Type B pancreatic cell (in vitro differentiated cells): ENCODE results near the gene TARS2. TPM values are rescaled to one million over a fixed set of nuclear protein-coding genes. Genes with fewer than 3 reads are reported as not detected.

Experiments used
- DNase-seq: peaks from one replicate; pipeline ENCODE4 v3.0.0; 2021; ENCODE audit warnings: mixed read lengths; ENCODE audit not compliant: unreplicated experiment; ENCODE audit errors: extremely low spot score
- H3K27ac Mint-ChIP-seq: 2 replicates; pipeline ENCODE4 v1.8.0; 2021; ENCODE audit warnings: mild to moderate bottlenecking, mixed read lengths
- H3K27me3 Mint-ChIP-seq: 2 replicates; pipeline ENCODE4 v1.8.0; 2021; ENCODE audit warnings: mixed read lengths
- H3K36me3 Mint-ChIP-seq: 2 replicates; pipeline ENCODE4 v1.8.0; 2021; ENCODE audit warnings: mixed read lengths
- H3K4me1 Mint-ChIP-seq: one replicate; pipeline ENCODE4 v1.8.0; 2021; ENCODE audit warnings: mixed read lengths; ENCODE audit not compliant: unreplicated experiment
- H3K4me3 Mint-ChIP-seq: 2 replicates; pipeline ENCODE4 v1.8.0; 2021; ENCODE audit warnings: mild to moderate bottlenecking, mixed read lengths
- H3K9me3 Mint-ChIP-seq: 2 replicates; pipeline ENCODE4 v1.8.0; 2021; ENCODE audit warnings: mixed read lengths
- CTCF ChIP-seq: fragments of 200-600 bp; sonication (generic); conservative IDR thresholded peaks from 2 replicates; pipeline ENCODE4 v1.5.0; 2021; ENCODE audit warnings: antibody characterized with exemption, mild to moderate bottlenecking
- total RNA-seq: library from RNA; stranded (reverse); gene quantifications from 2 replicates; pipeline ENCODE4 v1.2.1, GENCODE V29; 2021; ENCODE audit warnings: low replicate concordance

Gene TARS2
- total RNA-seq, 1 donor from 2014 or later: 36.6 TPM

- peak overlapping the region; percentile 93 for H3K4me3 Mint-ChIP-seq
- H3K4me1 Mint-ChIP-seq: peaks cover 15% of the 10 kb centered on the region
- no peak for DNase-seq
- no peaks in the 10 kb centered on the region for H3K27me3 Mint-ChIP-seq
- no peak for TF ChIP-seq CTCF
- H3K27ac Mint-ChIP-seq: peak overlapping the region; percentile 90
- peaks cover 8% of the 10 kb centered on the region for H3K36me3 Mint-ChIP-seq
- no peaks in the 10 kb centered on the region for H3K9me3 Mint-ChIP-seq
Measured at GRCh38 chr1:150487763-150488115, 520 bp downstream of the TARS2 start.

DNA sequence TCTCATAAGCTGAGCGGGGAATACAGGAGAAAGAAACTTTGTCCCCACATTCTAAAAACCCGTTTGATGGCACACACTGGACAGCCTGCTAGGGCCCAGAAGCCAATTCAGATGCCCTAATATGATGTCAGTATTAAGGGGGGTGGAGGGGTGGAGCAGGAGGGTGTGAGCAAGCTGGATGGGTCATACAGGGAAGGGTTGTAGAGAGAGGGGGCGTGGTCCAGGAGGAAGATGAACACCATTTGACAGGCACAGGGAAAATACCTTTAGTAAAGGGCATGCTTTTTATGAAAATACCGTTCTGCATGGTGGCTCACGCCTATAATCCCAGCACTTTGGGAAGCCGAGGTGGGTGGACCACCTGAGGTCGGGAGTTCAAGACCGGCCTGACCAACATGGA is 6.0 kb downstream of the TARS2 start:
- DNase-seq: no peak
- no peak for TF ChIP-seq CTCF
- Mint-ChIP-seq H3K4me3 (no peak overlapping the region), H3K27ac (no peak overlapping the region), H3K27me3 (no peaks in the 10 kb centered on the region), H3K36me3 (peaks cover 22% of the 10 kb centered on the region), H3K4me1 (peaks cover 4% of the 10 kb centered on the region), H3K9me3 (no peaks in the 10 kb centered on the region)

DNA sequence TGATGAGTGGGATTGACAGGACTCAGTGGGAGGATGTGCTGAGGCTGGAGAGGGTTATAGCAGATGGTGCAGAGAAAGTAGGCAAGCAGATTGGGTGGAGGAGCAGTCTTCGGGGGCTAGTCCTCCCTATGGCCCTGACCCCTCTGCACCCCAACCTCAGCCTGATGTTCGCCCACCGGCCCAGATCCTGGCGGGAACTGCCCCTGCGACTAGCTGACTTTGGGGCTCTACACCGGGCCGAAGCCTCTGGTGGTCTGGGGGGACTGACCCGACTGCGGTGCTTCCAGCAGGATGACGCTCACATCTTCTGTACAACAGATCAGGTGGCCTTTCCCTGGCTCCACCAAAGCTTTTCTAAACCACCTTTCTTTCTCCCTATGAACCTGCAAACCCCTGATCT is 11.1 kb downstream of the TARS2 start:
- no peaks in the 10 kb centered on the region for H3K9me3 Mint-ChIP-seq

DNA sequence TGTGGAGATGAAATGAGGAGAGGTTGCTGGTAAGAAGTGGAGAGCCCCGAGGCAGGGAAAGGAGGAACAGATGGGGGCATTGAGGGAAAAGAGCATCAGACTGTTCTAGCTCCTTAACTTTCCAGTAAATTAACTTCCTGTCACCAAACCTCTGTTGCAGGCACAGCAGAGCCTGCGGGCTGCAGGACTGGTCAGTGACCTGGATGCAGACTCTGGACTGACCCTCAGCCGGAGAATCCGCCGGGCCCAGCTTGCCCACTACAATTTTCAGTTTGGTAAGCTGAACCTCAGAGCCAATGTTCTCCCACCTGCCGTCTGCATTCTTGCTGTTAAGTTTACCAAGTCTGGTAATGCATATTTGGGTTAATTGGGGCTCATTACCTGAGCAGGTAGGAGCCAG is 18.2 kb downstream of the TARS2 start:
- no peak overlapping the region for H3K27ac Mint-ChIP-seq

More for the DNA sequence above, 11.1 kb downstream of the TARS2 start:
- no peak for TF ChIP-seq CTCF
- H3K36me3 Mint-ChIP-seq: peaks cover 30% of the 10 kb centered on the region
- H3K4me1 Mint-ChIP-seq: no peaks in the 10 kb centered on the region
- no peak overlapping the region for H3K4me3 Mint-ChIP-seq
- no peak overlapping the region for H3K27ac Mint-ChIP-seq
- no peak for DNase-seq
- no peaks in the 10 kb centered on the region for H3K27me3 Mint-ChIP-seq

GRCh38 chr1:150507912-150508864 is 21.0 kb downstream of the TARS2 start, which contains the start of gene ECM1:
Gene ECM1, plus strand, starts transcription at chr1:150508109. Its CDS starts 101 bp downstream, at chr1:150508210.
- Mint-ChIP-seq H3K36me3 (peaks cover 31% of the 10 kb centered on the region), H3K27me3 (no peaks in the 10 kb centered on the region), H3K4me1 (peaks cover 25% of the 10 kb centered on the region), H3K27ac (peak within 1 kb of the TSS; percentile 77), H3K9me3 (no peaks in the 10 kb centered on the region), H3K4me3 (peak within 1 kb of the TSS; percentile 46)
- TF ChIP-seq CTCF: no peak
- DNase-seq: no peak

More for the DNA sequence above, 18.2 kb downstream of the TARS2 start:
- no peak for TF ChIP-seq CTCF
- no peaks in the 10 kb centered on the region for H3K27me3 Mint-ChIP-seq
- H3K4me1 Mint-ChIP-seq: peaks cover 25% of the 10 kb centered on the region
- H3K9me3 Mint-ChIP-seq: no peaks in the 10 kb centered on the region
- H3K36me3 Mint-ChIP-seq: peaks cover 30% of the 10 kb centered on the region
- DNase-seq: no peak
- no peak overlapping the region for H3K4me3 Mint-ChIP-seq
